Measurements from ENCODE around the gene R3HDM2.

- TF ChIP-seq, protein P1, sequence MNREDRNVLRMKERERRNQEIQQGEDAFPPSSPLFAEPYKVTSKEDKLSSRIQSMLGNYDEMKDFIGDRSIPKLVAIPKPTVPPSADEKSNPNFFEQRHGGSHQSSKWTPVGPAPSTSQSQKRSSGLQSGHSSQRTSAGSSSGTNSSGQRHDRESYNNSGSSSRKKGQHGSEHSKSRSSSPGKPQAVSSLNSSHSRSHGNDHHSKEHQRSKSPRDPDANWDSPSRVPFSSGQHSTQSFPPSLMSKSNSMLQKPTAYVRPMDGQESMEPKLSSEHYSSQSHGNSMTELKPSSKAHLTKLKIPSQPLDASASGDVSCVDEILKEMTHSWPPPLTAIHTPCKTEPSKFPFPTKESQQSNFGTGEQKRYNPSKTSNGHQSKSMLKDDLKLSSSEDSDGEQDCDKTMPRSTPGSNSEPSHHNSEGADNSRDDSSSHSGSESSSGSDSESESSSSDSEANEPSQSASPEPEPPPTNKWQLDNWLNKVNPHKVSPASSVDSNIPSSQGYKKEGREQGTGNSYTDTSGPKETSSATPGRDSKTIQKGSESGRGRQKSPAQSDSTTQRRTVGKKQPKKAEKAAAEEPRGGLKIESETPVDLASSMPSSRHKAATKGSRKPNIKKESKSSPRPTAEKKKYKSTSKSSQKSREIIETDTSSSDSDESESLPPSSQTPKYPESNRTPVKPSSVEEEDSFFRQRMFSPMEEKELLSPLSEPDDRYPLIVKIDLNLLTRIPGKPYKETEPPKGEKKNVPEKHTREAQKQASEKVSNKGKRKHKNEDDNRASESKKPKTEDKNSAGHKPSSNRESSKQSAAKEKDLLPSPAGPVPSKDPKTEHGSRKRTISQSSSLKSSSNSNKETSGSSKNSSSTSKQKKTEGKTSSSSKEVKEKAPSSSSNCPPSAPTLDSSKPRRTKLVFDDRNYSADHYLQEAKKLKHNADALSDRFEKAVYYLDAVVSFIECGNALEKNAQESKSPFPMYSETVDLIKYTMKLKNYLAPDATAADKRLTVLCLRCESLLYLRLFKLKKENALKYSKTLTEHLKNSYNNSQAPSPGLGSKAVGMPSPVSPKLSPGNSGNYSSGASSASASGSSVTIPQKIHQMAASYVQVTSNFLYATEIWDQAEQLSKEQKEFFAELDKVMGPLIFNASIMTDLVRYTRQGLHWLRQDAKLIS (CRISPR knock-in tag; IDR thresholded peaks at IDR 0.05) = no peak
- no peak for TF ChIP-seq ZFP1 (CRISPR knock-in tag; IDR thresholded peaks at IDR 0.05)
- TF ChIP-seq MTA1 (CRISPR knock-in tag; IDR thresholded peaks at IDR 0.05; ENCODE audit: borderline replicate concordance) = no peak
- TF ChIP-seq, protein P2, sequence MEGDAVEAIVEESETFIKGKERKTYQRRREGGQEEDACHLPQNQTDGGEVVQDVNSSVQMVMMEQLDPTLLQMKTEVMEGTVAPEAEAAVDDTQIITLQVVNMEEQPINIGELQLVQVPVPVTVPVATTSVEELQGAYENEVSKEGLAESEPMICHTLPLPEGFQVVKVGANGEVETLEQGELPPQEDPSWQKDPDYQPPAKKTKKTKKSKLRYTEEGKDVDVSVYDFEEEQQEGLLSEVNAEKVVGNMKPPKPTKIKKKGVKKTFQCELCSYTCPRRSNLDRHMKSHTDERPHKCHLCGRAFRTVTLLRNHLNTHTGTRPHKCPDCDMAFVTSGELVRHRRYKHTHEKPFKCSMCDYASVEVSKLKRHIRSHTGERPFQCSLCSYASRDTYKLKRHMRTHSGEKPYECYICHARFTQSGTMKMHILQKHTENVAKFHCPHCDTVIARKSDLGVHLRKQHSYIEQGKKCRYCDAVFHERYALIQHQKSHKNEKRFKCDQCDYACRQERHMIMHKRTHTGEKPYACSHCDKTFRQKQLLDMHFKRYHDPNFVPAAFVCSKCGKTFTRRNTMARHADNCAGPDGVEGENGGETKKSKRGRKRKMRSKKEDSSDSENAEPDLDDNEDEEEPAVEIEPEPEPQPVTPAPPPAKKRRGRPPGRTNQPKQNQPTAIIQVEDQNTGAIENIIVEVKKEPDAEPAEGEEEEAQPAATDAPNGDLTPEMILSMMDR (CRISPR knock-in tag; IDR thresholded peaks at IDR 0.05) = no peak
- no peak for TF ChIP-seq PREB (CRISPR knock-in tag; IDR thresholded peaks at IDR 0.05)
- TF ChIP-seq RXRA (CRISPR knock-in tag; IDR thresholded peaks at IDR 0.05) = no peak
- no peak for TF ChIP-seq SETDB1 (CRISPR knock-in tag; IDR thresholded peaks at IDR 0.05; ENCODE audit: borderline replicate concordance)
- no peak for TF ChIP-seq CHD2 (IDR thresholded peaks at IDR 0.05; ENCODE audit: low read depth, low read length)
- TF ChIP-seq FIP1L1 (IDR thresholded peaks at IDR 0.05; ENCODE audit: borderline replicate concordance, insufficient read depth, low read depth, low read length) = no peak
- no peak for TF ChIP-seq CBX5 (CRISPR knock-in tag; IDR thresholded peaks at IDR 0.05; ENCODE audit: borderline replicate concordance)
Measured at GRCh38 chr12:57260366-57260765, 170.5 kb downstream of the R3HDM2 start.
